Mesodermal cell (in vitro differentiated cells): Measurements from ENCODE around the gene BMERB1.

Source experiments
- H3K27ac ChIP-seq: 2 replicates; pipeline ENCODE4 v1.7.0; 2013; ENCODE audit warnings: mild to moderate bottlenecking, low read depth, low read length, moderate library complexity; ENCODE audit not compliant: severe bottlenecking
- H3K36me3 ChIP-seq: 2 replicates; pipeline ENCODE4 v1.7.1; 2013; ENCODE audit warnings: mild to moderate bottlenecking, low read length, moderate library complexity; ENCODE audit not compliant: control insufficient read depth, insufficient read depth
- H3K4me1 ChIP-seq: one replicate; pipeline ENCODE4 v1.7.1; 2013; ENCODE audit warnings: mild to moderate bottlenecking, low read length; ENCODE audit not compliant: insufficient read depth, control insufficient read depth, poor library complexity, severe bottlenecking
- H3K4me3 ChIP-seq: 2 replicates; pipeline ENCODE4 v1.7.0; 2013; ENCODE audit warnings: low read length, control low read depth, mild to moderate bottlenecking; ENCODE audit not compliant: insufficient read depth, poor library complexity, severe bottlenecking; ENCODE audit errors: extremely low read depth
- H3K9me3 ChIP-seq: 2 replicates; pipeline ENCODE4 v1.7.1; 2013; ENCODE audit warnings: mild to moderate bottlenecking, low read length, moderate library complexity; ENCODE audit not compliant: control insufficient read depth
- WGBS, 2 experiments: methylation state at CpG; one replicate each; pipeline ENCODE4 v1.1.5; 2013; ENCODE audit warnings: missing lambda C conversion rate in 2 of 2; ENCODE audit not compliant: insufficient coverage in 2 of 2; 5-methylcytosine and 5-hydroxymethylcytosine counted together

The BMERB1 gene

DNA sequence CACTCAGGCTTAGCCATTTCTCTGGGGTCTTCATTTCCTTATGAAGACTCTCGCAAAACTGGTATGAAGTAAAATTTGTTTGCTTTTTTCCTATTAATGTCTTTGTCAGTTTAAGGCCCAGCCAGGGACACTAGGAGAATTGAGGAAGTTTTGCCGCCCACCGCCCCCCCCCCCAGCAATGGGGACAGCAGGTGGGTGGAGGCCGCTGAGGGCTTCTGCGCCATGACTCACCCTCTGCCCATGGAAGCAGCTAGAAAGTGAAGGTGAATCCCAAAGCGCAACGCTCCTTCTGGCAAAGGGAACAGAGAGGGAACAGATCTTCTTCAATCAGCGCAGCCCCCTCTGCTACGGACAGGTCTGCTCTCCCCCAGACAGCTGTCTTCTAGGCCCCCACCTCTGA lies 158.8 kb downstream of the BMERB1 start:
- Histone ChIP-seq H3K4me3 (no peak overlapping the region), H3K36me3 (peaks cover 64% of the 10 kb centered on the region), H3K27ac (no peak overlapping the region), H3K9me3 (peaks cover 9% of the 10 kb centered on the region), H3K4me1 (peaks cover 18% of the 10 kb centered on the region)
- WGBS, 2 experiments: 88 to 100% methylated on average over 2 to 5 of the region's 9 CpGs

GRCh38 chr16:15594711-15595320 lies 160.4 kb downstream of the BMERB1 start:
- Histone ChIP-seq H3K9me3 (no peaks in the 10 kb centered on the region), H3K36me3 (peaks cover 59% of the 10 kb centered on the region)
- 90 to 100% methylated on average over 4 of the region's 6 CpGs for WGBS, 2 experiments

GRCh38 chr16:15597135-15597534 lies 162.7 kb downstream of the BMERB1 start:
- no peak overlapping the region for H3K27ac ChIP-seq
- peaks cover 26% of the 10 kb centered on the region for H3K4me1 ChIP-seq
- H3K36me3 ChIP-seq: peaks cover 82% of the 10 kb centered on the region
- no peaks in the 10 kb centered on the region for H3K9me3 ChIP-seq
- 94 to 97% methylated on average over 3 to 6 of the region's 6 CpGs for WGBS, 2 experiments
- no peak overlapping the region for H3K4me3 ChIP-seq

More at GRCh38 chr16:15594711-15595320, 160.4 kb downstream of the BMERB1 start:
- Histone ChIP-seq H3K4me1 (peaks cover 20% of the 10 kb centered on the region), H3K4me3 (no peak overlapping the region), H3K27ac (no peak overlapping the region)

- Histone ChIP-seq H3K4me1 (peaks cover 20% of the 10 kb centered on the region), H3K9me3 (no peaks in the 10 kb centered on the region), H3K27ac (no peak overlapping the region), H3K36me3 (peaks cover 88% of the 10 kb centered on the region), H3K4me3 (no peak overlapping the region)
- 96 to 97% methylated on average over 10 to 14 of the region's 15 CpGs for WGBS, 2 experiments
These were observed 163.6 kb downstream of the BMERB1 start for GRCh38 chr16:15597822-15598647.

- peaks cover 94% of the 10 kb centered on the region for H3K36me3 ChIP-seq
- no peak overlapping the region for H3K27ac ChIP-seq
- H3K9me3 ChIP-seq: no peaks in the 10 kb centered on the region
- H3K4me3 ChIP-seq: no peak overlapping the region
- 97 to 98% methylated on average over 13 to 15 of the region's 17 CpGs for WGBS, 2 experiments
- H3K4me1 ChIP-seq: peaks cover 14% of the 10 kb centered on the region
These were observed 164.3 kb downstream of the BMERB1 start for GRCh38 chr16:15598648-15599190.

DNA sequence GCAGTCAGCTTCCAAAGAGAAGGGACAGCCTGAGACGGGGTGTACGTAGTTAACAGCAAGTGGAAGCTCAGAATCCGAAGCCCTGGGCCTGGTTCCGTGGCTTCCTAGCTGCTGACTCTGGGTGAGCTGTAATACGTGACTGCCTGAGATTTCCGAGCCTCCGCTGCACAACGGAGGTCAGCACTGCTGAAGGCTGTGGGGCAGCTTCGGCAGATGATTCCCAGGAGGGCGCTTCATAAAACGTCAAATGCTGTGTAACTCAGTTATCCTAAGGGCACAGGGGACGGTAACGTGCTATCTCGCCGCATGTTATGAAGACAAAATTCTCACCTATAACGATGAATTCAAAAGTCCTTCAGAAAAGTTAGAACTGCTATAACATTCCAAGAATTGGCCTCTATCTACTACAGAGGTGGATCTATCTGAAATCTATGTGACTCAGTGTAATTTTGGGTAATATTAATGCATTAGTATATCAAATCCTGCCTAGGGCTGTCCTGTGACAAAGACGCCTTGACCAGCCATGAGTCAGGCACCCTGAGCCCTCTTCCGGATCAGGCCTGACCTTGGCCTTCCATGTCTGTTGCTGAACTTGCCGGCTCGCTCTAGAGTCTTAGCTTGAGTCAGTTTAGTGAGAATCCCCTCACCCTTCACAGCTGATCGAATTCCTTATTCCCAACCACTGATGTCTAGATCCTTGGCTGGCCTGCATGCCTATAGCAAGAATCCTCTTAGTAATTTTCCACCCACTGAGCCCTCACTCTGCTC lies 165.1 kb downstream of the BMERB1 start:
- no peak overlapping the region for H3K27ac ChIP-seq
- H3K36me3 ChIP-seq: peaks cover 94% of the 10 kb centered on the region
- no peaks in the 10 kb centered on the region for H3K9me3 ChIP-seq
- peaks cover 14% of the 10 kb centered on the region for H3K4me1 ChIP-seq
- no peak overlapping the region for H3K4me3 ChIP-seq
- WGBS, 2 experiments: 95 to 97% methylated on average over 20 of the region's 21 CpGs

GRCh38 chr16:15601212-15601879 lies 167.0 kb downstream of the BMERB1 start:
- 74 to 87% methylated on average over 5 to 9 of the region's 9 CpGs for WGBS, 2 experiments
- Histone ChIP-seq H3K9me3 (no peaks in the 10 kb centered on the region), H3K4me1 (peaks cover 17% of the 10 kb centered on the region), H3K4me3 (no peak overlapping the region), H3K27ac (no peak overlapping the region), H3K36me3 (peaks cover 92% of the 10 kb centered on the region)

GRCh38 chr16:15602285-15603044 lies 168.1 kb downstream of the BMERB1 start:
- Histone ChIP-seq H3K4me1 (peaks cover 14% of the 10 kb centered on the region), H3K9me3 (no peaks in the 10 kb centered on the region), H3K27ac (no peak overlapping the region), H3K4me3 (no peak overlapping the region), H3K36me3 (peaks cover 93% of the 10 kb centered on the region)
- WGBS, 2 experiments: 95 to 96% methylated on average over 21 to 22 of the region's 23 CpGs

GRCh38 chr16:15604460-15605440 lies 170.4 kb downstream of the BMERB1 start:
- peaks cover 20% of the 10 kb centered on the region for H3K4me1 ChIP-seq
- peaks cover 96% of the 10 kb centered on the region for H3K36me3 ChIP-seq
- H3K27ac ChIP-seq: no peak overlapping the region
- H3K9me3 ChIP-seq: no peaks in the 10 kb centered on the region
- no peak overlapping the region for H3K4me3 ChIP-seq
- 95 to 96% methylated on average over 9 of the region's 14 CpGs for WGBS, 2 experiments
